K562 (cell line): ENCODE results near the gene ADSS2. TPM values are rescaled to one million over a fixed set of nuclear protein-coding genes. Genes with fewer than 3 reads are reported as not detected.

Source experiments
- CHD2 ChIP-seq: IDR thresholded peaks from 2 replicates; pipeline ENCODE4 v1.6.1; 2011; ENCODE audit warnings: low read depth, low read length
- CXXC5 ChIP-seq: fragments of 250-450 bp; sonication (Bioruptor Pico); IDR thresholded peaks from 2 replicates; pipeline ENCODE4 v1.8.0; 2022; ENCODE audit warnings: inconsistent platforms, mild to moderate bottlenecking, moderate library complexity
- DIDO1 ChIP-seq: fragments of 450-650 bp; IDR thresholded peaks from 2 replicates; pipeline ENCODE4 v1.6.1; 2016; ENCODE audit warnings: low read depth, missing biosample characterization, missing genetic modification characterization
- ETV6 ChIP-seq, 3 experiments: fragments of 150-350 bp in 1 of 3; sonication (generic) in 1 of 3; formaldehyde crosslinking in 1 of 3; IDR thresholded peaks; 2 replicates each; pipeline versions ENCODE4 v1.6.1 to v1.8.0; 2014 to 2022; ENCODE audit warnings: borderline replicate concordance in 2 of 3, low read depth in 2 of 3, antibody characterized with exemption in 1 of 3, low read length in 1 of 3, mild to moderate bottlenecking in 1 of 3, missing genetic modification reagents in 1 of 3
- EWSR1 ChIP-seq: fragments of 450-650 bp; IDR thresholded peaks from 2 replicates; pipeline ENCODE4 v1.6.1; 2018; ENCODE audit warnings: borderline replicate concordance, mild to moderate bottlenecking, low read depth, moderate library complexity; ENCODE audit not compliant: partially characterized antibody
- HDAC1 ChIP-seq, 2 experiments: fragments of 450-650 bp; IDR thresholded peaks; 2 replicates each; pipeline ENCODE4 v1.6.1; 2016 to 2017; ENCODE audit warnings: inconsistent platforms in 1 of 2, mild to moderate bottlenecking in 1 of 2, moderate library complexity in 1 of 2
- KAT2B ChIP-seq: IDR thresholded peaks from one replicate; pipeline ENCODE4 v1.6.1; 2012; ENCODE audit warnings: low read depth, mild to moderate bottlenecking, control low read depth, inconsistent platforms, low read length, moderate library complexity
- KAT7 ChIP-seq: sonication (generic); formaldehyde crosslinking; IDR thresholded peaks from 2 replicates; pipeline ENCODE4 v1.8.0; 2022; ENCODE audit warnings: missing genetic modification reagents, mild to moderate bottlenecking, borderline replicate concordance
- KLF6 ChIP-seq: fragments of 250-450 bp; sonication (Bioruptor Pico); IDR thresholded peaks from 2 replicates; pipeline ENCODE4 v1.4.0; 2020; ENCODE audit warnings: mild to moderate bottlenecking, moderate library complexity, borderline replicate concordance
- MAX ChIP-seq: sonication (generic); formaldehyde crosslinking; IDR thresholded peaks from 2 replicates; pipeline ENCODE4 v1.9.0; 2022; ENCODE audit warnings: mild to moderate bottlenecking, missing genetic modification reagents
- SIX5 ChIP-seq, 2 experiments: IDR thresholded peaks; 2 replicates each; pipeline ENCODE4 v1.6.1; 2011; ENCODE audit warnings: low read length in 2 of 2, borderline replicate concordance in 1 of 2, low read depth in 1 of 2, mild to moderate bottlenecking in 1 of 2, moderate library complexity in 1 of 2; ENCODE audit not compliant: insufficient read depth in 1 of 2
- ZFP36 ChIP-seq: fragments of 150-350 bp; IDR thresholded peaks from 2 replicates; pipeline ENCODE4 v1.6.1; 2018; ENCODE audit warnings: low read length, low read depth; ENCODE audit not compliant: partially characterized antibody
- ZKSCAN1 ChIP-seq: fragments of 150-350 bp; IDR thresholded peaks from 2 replicates; pipeline ENCODE4 v1.6.1; 2016; ENCODE audit warnings: low read depth, low read length
- ZKSCAN3 ChIP-seq: fragments of 250-450 bp; sonication (Bioruptor Pico); IDR thresholded peaks from 2 replicates; pipeline ENCODE4 v1.4.0; 2020
- ZNF274 ChIP-seq: IDR thresholded peaks from 2 replicates; pipeline ENCODE4 v1.6.1; 2011; ENCODE audit warnings: low read depth, mild to moderate bottlenecking, low read length, moderate library complexity, borderline replicate concordance
- ZNF354B ChIP-seq: fragments of 250-450 bp; sonication (Bioruptor Pico); IDR thresholded peaks from 2 replicates; pipeline ENCODE4 v1.4.0; 2020
- polyA plus RNA-seq, 8 experiments: library from polyadenylated mRNA; depleted of rRNA in 4 of 8; stranded (reverse) in 5 of 8; unstranded in 3 of 8; fragments of >200 nt; fragmentation: Nextera tagmentation in 2 of 8; fragmentation: Illumina TruSeq in 1 of 8; extraction: Ambion mirVana in 2 of 8; extraction: Trizol in 1 of 8; gene quantifications; 2 replicates each; pipeline versions ENCODE4 v1.2.1 to v1.2.3, GENCODE V29; 2011 to 2014; ENCODE audit warnings: inconsistent platforms in 1 of 8, missing spikeins in 1 of 8
- total RNA-seq, 7 experiments: library from RNA; depleted of rRNA in 6 of 7; stranded (reverse); fragments of >200 nt in 6 of 7; fragmentation: Illumina TruSeq in 2 of 7; extraction: Trizol in 2 of 7; gene quantifications; 2 replicates each; pipeline versions ENCODE4 v1.2.1 to v1.2.3, GENCODE V29; 2011 to 2021; ENCODE audit warnings: low replicate concordance in 1 of 7
- TF ChIP-seq, protein P1 (sequence below), 3 experiments: fragments of 200-800 bp in 1 of 3; fragments of 250-450 bp in 1 of 3; fragments of 450-650 bp in 1 of 3; sonication (Bioruptor Pico) in 1 of 3; sonication (Bioruptor generic) in 1 of 3; formaldehyde crosslinking in 1 of 3; IDR thresholded peaks; 2 replicates each; pipeline versions ENCODE4 v1.6.1 to v1.8.0; 2016 to 2022; ENCODE audit warnings: mild to moderate bottlenecking in 2 of 3, missing genetic modification characterization in 2 of 3, missing compliant biosample characterization in 1 of 3, moderate library complexity in 1 of 3
- TF ChIP-seq, protein P2 (sequence below): fragments of 200-800 bp; sonication (Bioruptor generic); IDR thresholded peaks from 2 replicates; pipeline ENCODE4 v1.6.1; 2017; ENCODE audit warnings: missing genetic modification characterization, missing compliant biosample characterization

Gene ADSS2
- total and polyA plus RNA-seq, 9 of the 15 experiments (the other 6 are each of a cell fraction or from before 2014, with no cell fraction given): 8.8 to 63.8 (median 59.4) TPM

DNA sequence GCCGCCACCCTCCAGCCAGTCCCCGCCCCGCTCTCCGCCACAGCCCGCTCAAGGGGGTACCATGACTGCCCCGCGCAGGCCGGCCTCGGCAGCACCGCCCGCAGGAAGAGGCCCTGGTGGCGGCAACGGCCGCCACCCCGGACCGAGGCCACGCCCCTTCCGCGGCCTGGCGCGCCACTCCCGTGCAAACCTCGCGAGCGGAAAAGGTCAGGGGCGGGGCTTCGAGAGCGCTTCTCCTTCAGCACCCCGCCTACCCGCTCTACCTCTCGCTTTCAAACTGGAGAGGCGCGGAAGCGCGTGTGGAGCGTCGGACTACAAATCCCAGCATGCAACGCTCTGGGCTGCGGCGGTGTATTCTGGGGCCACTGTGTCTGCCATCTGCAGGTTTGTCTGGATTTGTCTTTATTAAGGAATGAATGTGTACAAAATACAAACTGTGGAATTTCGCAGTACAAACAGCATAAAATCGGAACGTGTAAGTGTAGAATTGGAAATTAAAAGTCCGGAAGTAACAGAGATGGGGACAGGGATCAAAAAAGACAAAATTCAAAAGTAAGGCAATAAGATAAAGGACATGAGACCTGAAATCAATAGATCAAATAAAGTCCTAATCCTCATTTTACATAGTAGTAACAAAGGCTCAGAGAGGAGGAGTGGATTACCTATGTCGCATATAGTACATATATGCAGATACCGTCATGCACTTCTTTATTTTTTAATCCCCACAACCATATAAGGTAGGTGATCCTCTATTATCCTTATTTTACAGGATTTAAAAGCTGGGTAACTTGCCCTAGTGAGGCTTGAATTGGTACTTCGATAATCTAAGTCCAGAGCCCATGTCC, 464 bp upstream of the ADSS2 start (continued):
- TF ChIP-seq, protein P1, sequence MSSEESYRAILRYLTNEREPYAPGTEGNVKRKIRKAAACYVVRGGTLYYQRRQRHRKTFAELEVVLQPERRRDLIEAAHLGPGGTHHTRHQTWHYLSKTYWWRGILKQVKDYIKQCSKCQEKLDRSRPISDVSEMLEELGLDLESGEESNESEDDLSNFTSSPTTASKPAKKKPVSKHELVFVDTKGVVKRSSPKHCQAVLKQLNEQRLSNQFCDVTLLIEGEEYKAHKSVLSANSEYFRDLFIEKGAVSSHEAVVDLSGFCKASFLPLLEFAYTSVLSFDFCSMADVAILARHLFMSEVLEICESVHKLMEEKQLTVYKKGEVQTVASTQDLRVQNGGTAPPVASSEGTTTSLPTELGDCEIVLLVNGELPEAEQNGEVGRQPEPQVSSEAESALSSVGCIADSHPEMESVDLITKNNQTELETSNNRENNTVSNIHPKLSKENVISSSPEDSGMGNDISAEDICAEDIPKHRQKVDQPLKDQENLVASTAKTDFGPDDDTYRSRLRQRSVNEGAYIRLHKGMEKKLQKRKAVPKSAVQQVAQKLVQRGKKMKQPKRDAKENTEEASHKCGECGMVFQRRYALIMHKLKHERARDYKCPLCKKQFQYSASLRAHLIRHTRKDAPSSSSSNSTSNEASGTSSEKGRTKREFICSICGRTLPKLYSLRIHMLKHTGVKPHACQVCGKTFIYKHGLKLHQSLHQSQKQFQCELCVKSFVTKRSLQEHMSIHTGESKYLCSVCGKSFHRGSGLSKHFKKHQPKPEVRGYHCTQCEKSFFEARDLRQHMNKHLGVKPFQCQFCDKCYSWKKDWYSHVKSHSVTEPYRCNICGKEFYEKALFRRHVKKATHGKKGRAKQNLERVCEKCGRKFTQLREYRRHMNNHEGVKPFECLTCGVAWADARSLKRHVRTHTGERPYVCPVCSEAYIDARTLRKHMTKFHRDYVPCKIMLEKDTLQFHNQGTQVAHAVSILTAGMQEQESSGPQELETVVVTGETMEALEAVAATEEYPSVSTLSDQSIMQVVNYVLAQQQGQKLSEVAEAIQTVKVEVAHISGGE (CRISPR knock-in tag; IDR thresholded peaks at IDR 0.05): peak in 1 of 3 experiments; percentile 57; a peak in 1 of 6 replicates
- peak; percentile 88 for TF ChIP-seq DIDO1 (tag)
- TF ChIP-seq MAX (CRISPR knock-in tag): peak; percentile 65
- TF ChIP-seq KAT7 (CRISPR knock-in tag): 0 out of 2 replicates have a peak, but pooled peaks have one; percentile 53
- no peak for TF ChIP-seq ZKSCAN3 (CRISPR knock-in tag)
- TF ChIP-seq ZFP36: no peak
- no peak; a peak in 1 of 4 replicates for TF ChIP-seq ETV6 (IDR thresholded peaks at IDR 0.05; ENCODE audit: borderline replicate concordance in 1 of 2, low read depth in 2 of 2, low read length in 1 of 2)
- no peak for TF ChIP-seq ETV6 (CRISPR knock-in tag; IDR thresholded peaks at IDR 0.05; ENCODE audit: borderline replicate concordance)
- 0 out of 2 replicates have a peak, but pooled peaks have one; percentile 33 for TF ChIP-seq ZKSCAN1
- TF ChIP-seq SIX5 (IDR thresholded peaks at IDR 0.05; ENCODE audit: borderline replicate concordance in 1 of 2, insufficient read depth in 1 of 2, low read depth in 1 of 2, low read length in 2 of 2): peak; percentile 95
- peak; percentile 66; the same call in 1 of the 2 replicates for TF ChIP-seq KLF6 (CRISPR knock-in tag)
- peak; percentile 27 to 36; a peak in 1 of 4 replicates for TF ChIP-seq HDAC1 (IDR thresholded peaks at IDR 0.05)
- TF ChIP-seq, protein P2, sequence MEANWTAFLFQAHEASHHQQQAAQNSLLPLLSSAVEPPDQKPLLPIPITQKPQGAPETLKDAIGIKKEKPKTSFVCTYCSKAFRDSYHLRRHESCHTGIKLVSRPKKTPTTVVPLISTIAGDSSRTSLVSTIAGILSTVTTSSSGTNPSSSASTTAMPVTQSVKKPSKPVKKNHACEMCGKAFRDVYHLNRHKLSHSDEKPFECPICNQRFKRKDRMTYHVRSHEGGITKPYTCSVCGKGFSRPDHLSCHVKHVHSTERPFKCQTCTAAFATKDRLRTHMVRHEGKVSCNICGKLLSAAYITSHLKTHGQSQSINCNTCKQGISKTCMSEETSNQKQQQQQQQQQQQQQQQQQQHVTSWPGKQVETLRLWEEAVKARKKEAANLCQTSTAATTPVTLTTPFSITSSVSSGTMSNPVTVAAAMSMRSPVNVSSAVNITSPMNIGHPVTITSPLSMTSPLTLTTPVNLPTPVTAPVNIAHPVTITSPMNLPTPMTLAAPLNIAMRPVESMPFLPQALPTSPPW (CRISPR knock-in tag): peak; percentile 87
- peak; percentile 94 for TF ChIP-seq CXXC5
- TF ChIP-seq EWSR1: no peak
- no peak for TF ChIP-seq ZNF274
- peak; percentile 22 for TF ChIP-seq KAT2B
- TF ChIP-seq CHD2: peak; percentile 96
- TF ChIP-seq ZNF354B: peak; percentile 48; the same call in 1 of the 2 replicates
